ENCODE results near the gene FREM1.

The FREM1 gene

GRCh38 chr9:14869671-14870070 lies 40.6 kb downstream of the FREM1 start:
- no peak for DNase-seq (ENCODE audit: low read depth)

- no peak for DNase-seq (ENCODE audit: low read depth)
Observed at GRCh38 chr9:14868772-14869583, 41.2 kb downstream of the FREM1 start.

GRCh38 chr9:14868418-14868771 lies 41.8 kb downstream of the FREM1 start:
- no peak for DNase-seq (ENCODE audit: low read depth)

DNA sequence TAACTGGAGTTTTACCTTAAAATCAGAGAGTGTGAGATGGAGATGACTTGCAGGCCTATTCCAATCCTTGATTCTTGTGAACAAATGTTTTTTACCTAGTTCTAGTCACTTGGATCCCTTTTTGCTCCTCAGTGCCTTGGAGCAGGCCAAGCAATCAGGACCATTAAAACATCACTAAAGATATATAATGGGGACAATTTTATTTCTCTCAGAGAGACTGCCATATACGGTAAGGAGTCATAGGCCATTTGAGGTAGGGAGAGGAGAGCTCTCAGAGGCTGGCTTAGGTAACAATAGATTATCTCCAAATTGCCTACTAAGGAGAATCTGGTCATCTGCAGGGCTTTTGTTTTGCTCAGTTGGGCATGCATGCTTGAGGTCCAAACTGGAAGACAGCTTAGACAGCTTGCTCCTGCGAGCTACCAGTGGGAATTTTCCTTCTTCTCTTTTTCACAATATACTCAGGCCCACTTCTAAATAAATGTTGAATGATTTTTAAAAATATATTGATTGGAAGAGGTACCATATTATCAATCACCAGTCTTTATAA lies 44.0 kb downstream of the FREM1 start:
- DNase-seq (ENCODE audit: low read depth) = no peak

- no peak for DNase-seq (ENCODE audit: low read depth)
Observed at GRCh38 chr9:14864309-14864708, 45.9 kb downstream of the FREM1 start.

GRCh38 chr9:14863402-14863801 lies 46.8 kb downstream of the FREM1 start:
- no peak for DNase-seq (ENCODE audit: low read depth)

- no peak for DNase-seq (ENCODE audit: low read depth)
Observed at GRCh38 chr9:14857449-14858305, 52.6 kb downstream of the FREM1 start.

DNA sequence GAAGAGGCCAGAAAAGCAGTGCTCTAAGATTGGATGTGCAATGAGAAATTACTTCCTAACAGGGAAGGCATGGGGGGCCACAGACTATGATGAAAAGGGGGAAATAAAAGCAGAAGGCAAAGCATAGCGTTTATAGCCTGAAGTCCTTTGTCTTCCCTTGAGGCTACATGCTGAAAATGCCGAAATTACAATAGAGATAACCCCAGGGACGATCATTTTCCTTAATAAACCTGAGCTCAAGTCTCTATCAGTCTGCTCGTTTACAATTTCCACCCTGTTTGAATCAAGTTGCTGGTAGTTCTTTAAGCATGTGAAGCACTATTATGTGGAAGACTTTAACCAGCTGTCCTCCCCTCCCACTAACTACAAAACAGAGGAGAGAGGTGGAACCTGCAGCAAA lies 60.4 kb downstream of the FREM1 start:
- no peak for DNase-seq (ENCODE audit: low read depth)

- no peak for DNase-seq (ENCODE audit: low read depth)
Observed at GRCh38 chr9:14849296-14849695, 60.9 kb downstream of the FREM1 start.

DNA sequence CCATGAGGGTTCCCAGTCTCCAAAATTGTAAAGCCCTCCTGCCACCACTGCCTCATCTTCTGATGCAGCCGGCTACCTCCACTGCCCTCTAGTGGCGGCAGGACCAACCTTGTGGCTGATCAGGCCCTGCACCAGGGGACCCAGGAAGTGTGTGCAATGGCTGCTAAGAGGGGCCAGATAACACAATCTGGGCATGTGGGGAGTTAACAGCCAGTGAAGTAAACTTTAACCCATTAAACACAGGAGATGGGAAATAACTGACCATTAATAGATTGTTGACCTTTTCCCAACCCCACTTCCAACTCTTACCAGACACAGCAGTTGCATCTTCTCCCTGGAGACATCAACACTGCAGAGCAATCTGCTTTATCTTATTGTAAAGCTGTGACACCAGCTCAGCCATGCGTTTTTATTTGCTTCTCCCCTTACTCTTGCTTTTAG lies 63.3 kb downstream of the FREM1 start:
- no peak for DNase-seq (ENCODE audit: low read depth)

DNA sequence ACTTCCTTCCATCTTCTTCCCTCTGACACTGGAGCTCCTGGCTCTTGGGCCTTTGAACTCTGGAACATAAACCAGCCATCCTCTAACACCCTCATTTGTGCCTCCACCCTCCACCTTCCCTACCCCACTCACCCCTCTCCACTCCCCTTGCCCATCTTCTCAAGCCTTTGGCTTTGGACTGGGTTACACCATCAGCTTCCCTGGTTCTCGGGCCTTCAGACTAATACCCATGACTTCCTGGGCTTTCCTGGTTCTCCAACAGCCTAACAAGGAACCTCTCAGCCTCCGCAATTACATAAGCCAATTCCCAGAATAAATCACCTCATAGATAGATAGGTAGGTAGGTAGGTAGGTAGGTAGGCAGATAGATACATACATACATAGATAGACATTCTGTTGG lies 67.1 kb downstream of the FREM1 start:
- DNase-seq (ENCODE audit: low read depth) = no peak

DNA sequence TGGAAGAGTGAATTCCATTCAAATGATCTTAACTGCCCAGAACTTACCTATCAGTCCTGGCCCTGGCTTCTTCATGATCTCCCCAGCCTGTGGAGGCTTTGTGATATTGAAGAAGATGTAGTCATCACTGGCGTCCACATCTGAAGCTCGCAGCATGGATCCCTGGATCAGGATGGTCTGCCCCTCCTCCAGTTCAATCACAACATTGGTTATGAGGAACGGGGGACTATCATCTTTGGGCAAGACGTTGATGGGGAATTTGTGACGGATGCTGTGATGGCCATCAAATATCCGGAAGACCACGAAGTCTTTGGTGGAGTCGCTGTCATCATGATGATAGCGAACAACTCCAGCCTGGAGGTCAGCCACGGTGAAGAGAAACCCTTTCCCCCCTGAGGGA lies 68.0 kb downstream of the FREM1 start:
- DNase-seq (ENCODE audit: low read depth) = no peak

- no peak for DNase-seq (ENCODE audit: low read depth)
Observed at GRCh38 chr9:14838701-14839100, 71.5 kb downstream of the FREM1 start.

- DNase-seq (ENCODE audit: low read depth) = no peak
Observed at GRCh38 chr9:14836885-14837284, 73.3 kb downstream of the FREM1 start.

- DNase-seq (ENCODE audit: low read depth) = no peak
Observed at GRCh38 chr9:14831661-14832060, 78.6 kb downstream of the FREM1 start.

GRCh38 chr9:14831074-14831473 lies 79.2 kb downstream of the FREM1 start:
- no peak for DNase-seq (ENCODE audit: low read depth)

DNA sequence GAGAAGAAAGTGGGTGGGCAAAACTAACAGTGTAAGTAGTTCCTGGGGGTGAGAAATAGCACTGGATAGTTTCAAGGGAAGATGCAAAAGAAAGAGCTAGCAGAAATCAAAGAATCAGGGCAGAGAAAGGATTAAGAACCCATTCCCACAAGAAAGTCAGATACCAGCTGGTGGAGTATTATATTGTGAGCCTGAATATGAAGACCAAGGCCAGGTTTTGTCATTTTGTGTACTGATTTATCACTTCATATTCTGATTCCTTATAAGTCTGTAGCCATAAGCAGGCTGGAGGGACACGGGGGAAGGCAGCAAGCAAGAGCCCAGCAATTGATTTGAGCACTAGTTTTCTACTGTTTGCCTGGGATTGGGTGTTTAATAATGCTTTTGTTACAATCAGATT lies 80.2 kb downstream of the FREM1 start:
- no peak for DNase-seq (ENCODE audit: low read depth)

DNA sequence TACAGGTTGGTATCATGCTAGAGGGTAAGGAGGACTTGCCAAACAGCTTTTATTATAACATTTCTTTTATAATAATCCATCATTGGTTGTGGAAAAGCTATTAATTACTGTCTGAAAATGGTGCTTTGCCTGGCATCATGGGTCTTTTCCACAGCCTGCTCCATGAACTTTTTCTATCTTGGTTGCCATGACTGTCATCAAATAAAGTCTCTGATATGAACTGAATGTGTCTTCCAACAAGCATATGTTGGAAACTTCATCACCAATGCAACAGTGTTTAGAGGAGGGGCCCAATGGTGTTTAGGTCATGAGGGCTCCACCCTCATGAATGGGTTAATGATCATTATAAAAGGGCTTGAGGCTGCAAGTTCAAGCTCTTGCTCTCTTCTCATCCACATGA lies 81.0 kb downstream of the FREM1 start:
- DNase-seq (ENCODE audit: low read depth) = no peak

GRCh38 chr9:14827805-14828204 lies 82.4 kb downstream of the FREM1 start:
- DNase-seq (ENCODE audit: low read depth) = no peak

DNA sequence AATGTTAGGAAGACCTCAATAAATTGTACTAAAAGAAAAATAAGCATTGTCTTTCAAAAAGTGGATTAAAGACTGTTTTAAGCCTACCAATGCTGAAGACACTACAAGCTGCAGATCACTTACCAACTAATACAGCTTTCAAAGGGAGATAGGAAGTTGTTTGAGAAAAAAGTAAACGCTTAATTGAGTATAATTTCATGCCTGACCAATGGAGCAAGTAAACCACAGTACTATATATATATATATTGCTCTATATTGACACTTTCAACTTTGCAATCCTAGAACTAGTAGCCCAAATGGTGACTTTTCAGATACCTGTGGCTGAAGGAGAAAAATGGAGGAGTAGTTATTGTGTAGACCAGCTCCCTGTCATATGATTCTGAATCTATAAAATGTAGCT lies 85.7 kb downstream of the FREM1 start:
- DNase-seq (ENCODE audit: low read depth) = no peak

DNA sequence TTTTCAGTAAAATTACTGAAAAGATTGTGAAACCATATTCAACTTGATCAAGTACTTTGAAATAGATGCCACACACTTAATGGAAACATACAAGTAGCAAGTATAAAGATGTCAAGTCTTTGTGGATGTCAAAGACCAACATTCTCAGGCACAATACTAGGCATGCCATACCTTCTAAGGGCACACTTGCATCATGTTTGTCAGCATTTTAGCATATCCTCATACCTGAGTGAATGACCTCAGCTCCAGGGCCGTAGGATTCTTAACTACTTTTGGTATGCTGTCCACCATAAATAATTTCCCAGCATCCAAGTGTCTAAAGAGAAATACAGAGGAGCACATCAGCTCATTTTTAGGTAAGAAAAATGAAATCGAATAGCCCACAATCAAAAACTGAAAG lies 86.4 kb downstream of the FREM1 start:
- DNase-seq (ENCODE audit: low read depth) = no peak

- no peak for DNase-seq (ENCODE audit: low read depth)
Observed at GRCh38 chr9:14822666-14823065, 87.6 kb downstream of the FREM1 start.

DNA sequence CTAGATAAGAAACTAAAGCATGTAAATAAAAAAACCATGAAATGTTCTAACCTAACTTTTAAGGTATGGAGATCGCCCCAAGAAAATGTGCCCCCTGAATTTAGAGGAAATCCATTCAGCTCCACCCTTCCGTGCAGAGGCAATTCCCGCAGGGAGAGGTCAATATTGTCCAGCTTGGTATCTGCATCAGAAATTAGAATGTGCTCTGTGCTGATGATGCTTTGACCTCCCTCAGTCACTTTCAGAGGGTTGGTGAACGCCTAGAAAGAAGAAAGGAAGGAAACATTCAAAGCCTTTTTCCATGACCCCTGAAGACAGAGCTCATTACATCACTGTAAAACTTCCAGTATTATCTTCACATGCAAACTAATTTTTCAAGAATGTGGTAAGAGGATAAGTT lies 91.0 kb downstream of the FREM1 start:
- no peak for DNase-seq (ENCODE audit: low read depth)
